GM20000 (cell line): Measurements from ENCODE around the gene SP2.

ENCODE experiments used
- DNase-seq: peaks from one replicate; pipeline ENCODE4 v3.0.0; 2012; ENCODE audit warnings: low spot score
- TF ChIP-seq, protein P1 (sequence below): IDR thresholded peaks from 2 replicates; pipeline ENCODE4 v1.5.1; 2012; ENCODE audit warnings: mild to moderate bottlenecking, control low read depth; ENCODE audit errors: extremely low read depth, missing control alignments

The SP2 gene

DNA sequence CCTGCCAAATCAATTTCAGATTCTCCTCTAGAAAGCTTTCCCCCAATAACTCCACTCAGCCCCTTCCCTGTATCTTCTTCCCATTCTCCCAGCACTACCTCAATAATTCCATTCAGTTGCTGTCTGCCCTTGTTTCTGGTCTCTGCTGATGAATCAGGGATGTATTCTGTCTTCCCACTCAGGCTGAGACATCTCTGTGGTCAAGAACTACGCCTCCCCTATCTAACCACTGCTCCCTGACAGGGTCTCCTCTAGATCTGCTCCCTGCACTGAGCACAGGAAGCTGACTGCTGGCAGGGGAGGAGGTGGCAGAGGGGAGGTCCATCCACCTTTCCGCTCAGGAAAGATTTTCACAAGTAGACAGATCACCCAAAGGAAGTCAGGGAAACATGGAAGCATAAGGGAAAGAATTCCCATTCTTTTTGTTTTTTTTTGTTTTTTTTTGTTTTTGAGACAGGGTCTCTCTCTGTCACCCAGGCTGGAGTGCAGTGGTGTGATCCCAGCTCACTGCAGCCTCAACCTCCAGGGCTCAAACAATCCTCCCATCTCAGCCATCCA is 16.9 kb upstream of the SP2 start:
- TF ChIP-seq, protein P1, sequence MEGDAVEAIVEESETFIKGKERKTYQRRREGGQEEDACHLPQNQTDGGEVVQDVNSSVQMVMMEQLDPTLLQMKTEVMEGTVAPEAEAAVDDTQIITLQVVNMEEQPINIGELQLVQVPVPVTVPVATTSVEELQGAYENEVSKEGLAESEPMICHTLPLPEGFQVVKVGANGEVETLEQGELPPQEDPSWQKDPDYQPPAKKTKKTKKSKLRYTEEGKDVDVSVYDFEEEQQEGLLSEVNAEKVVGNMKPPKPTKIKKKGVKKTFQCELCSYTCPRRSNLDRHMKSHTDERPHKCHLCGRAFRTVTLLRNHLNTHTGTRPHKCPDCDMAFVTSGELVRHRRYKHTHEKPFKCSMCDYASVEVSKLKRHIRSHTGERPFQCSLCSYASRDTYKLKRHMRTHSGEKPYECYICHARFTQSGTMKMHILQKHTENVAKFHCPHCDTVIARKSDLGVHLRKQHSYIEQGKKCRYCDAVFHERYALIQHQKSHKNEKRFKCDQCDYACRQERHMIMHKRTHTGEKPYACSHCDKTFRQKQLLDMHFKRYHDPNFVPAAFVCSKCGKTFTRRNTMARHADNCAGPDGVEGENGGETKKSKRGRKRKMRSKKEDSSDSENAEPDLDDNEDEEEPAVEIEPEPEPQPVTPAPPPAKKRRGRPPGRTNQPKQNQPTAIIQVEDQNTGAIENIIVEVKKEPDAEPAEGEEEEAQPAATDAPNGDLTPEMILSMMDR: no peak
- no peak for DNase-seq

DNA sequence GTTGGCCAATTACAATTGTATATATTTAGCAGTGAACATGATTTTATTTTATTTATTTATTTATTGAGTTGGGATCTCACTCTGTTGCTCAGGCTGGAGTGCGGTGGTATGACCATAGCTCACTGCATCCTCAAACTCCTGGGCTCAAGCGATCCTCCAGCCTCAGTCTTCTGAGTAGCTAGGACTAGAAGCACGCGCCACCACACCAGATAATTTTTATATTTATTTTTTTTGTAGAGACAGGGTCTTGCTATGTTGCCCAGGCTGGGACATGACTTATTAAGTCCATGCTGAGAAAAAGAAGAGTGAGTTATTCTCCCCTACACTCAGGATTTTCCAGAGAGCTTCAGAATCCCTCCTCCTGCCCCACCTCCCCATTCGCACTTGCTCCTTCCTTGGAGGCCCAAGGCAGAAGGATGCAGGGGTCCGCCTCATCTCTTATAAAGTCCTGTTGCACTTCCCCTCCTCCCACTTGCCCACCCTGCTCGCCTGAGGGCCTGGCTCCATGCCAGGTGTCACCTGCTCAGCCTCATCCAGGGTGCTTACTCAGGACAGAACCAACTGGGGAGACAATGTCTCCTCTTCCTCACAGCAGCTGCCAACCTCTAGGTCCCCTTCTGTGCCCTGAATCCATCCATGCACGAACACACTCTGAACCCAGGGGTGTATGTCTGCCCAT is 16.1 kb upstream of the SP2 start:
- TF ChIP-seq, protein P1: no peak
- DNase-seq: no peak

DNA sequence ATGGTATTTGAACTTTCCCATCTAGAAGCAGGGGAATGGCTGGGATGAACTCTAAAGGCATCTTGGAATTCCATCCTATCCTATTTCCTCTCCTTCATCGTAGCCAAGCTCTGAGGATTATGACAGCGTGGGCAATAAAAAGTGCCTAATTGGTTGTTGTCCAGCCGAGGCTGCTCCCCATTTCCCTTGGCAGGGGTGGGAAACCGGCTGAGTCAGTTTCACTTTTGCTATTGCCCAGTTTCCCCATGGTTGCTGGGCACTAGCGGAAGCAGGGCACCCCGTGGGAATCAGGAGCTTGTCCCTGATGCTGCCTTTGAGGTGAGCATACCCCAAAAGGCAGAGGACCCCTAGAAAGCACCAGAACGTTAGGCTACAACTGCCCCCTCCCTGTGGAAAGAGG is 13.8 kb upstream of the SP2 start:
- TF ChIP-seq, protein P1: no peak
- DNase-seq: no peak

DNA sequence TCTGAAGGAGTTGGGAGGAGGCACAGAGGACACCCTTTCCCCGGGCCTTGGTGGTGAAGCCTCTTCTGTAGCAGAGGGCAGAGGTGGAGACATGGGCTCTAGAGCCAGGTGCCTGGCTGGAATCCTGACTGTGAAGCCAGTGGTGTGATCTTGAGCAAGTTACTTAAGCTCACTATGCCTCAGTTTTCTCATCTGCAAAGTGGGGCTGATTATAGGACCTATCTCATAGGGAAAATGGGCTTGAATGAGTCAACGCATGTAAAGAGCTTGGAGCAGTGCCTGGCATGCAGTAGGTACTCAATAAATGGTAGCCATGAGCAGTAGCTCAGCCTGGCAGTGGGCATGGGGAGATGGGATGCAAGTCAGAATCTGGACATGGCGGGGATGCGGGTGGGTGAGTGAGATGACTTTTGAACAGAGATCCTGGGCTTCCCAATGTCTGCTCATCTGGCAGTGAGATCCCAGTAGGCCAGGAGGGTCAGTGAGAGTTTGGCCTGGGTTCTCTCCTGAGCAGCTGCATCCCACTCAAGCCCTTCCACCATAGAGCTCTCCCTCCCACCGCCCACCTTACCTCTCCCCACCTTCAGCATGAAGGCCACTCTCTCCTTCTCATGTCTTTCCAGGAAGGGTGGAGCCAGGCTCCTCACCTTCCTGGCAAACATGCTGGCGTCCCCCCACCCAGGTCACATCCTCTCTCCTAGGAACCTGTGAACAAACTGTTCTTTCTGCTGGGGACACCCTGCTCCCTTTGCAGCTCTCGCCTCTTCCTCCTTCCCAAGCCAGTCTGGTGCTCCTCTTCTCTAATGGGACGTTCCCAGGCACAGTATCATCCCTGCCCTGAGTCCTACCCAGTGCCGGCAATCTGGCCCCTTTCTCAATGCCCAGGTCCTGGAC is 13.1 kb upstream of the SP2 start:
- TF ChIP-seq, protein P1: no peak
- DNase-seq: no peak

DNA sequence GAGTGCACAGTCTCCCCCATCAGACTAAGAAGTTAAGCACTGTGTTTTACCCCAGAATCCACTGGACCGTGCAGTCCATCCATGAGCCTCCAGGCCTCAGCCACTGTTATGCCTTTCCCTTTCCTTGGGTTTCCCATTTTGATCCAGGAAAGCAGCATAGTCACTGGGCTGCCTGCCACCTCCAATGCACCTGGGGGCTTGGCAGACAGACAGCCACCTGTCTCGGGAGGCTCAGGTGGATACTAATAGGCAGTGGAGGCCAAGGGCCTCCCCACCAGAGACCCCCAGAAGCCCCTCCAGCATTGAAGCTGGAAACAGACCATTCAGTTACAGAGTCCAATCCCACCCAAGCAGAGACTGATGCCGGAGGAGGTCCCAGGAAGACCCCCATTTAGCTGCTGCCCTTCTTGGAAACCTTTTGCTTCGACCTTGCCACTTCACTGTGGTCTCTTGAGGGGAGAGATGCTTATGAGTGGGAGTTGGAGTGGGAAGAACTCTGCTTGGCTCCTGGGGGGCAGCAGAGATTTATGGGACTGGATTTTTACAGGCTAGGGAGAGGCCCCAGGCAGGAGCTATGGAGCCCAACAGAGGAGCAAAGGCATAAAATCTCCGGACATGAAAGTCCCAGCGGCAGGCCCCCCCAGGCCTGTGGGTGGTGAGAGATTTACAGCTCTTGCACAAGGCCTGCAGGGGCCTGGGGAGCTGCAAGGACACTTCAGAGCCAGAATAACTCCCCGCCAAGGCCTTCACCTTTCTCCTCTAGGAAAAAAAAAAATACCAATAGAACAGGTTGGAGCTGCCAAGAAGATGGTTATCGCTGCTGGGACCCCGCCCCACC is 12.2 kb upstream of the SP2 start:
- TF ChIP-seq, protein P1: no peak
- no peak for DNase-seq

DNA sequence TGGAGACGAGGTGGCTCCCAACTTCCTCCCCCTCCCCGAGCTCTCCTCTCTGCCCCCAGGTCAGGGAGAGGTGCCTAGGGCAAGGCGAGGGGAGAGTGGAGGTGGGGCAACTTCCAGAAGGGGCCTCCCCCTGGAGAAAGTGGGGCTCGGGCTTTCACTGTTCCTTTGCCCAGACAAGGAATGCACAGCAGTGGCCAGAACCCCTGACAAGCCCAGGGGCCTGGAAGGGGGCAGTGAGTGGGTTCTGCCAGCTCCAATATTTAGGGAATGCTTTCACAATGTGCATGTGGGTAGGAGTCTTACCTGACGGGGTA is 11.7 kb upstream of the SP2 start:
- TF ChIP-seq, protein P1: no peak
- DNase-seq: no peak
